Smooth muscle cell of the pulmonary artery (primary cell): Measurements from ENCODE around the gene IGFLR1. TPM values are rescaled to one million over a fixed set of nuclear protein-coding genes. Genes with fewer than 3 reads are reported as not detected.

Experiments used
- total RNA-seq: library from RNA; depleted of rRNA; stranded (reverse); fragments of >200 nt; gene quantifications from 2 replicates; pipeline ENCODE4 v1.2.3, GENCODE V29; 2014

The IGFLR1 gene, protein sequence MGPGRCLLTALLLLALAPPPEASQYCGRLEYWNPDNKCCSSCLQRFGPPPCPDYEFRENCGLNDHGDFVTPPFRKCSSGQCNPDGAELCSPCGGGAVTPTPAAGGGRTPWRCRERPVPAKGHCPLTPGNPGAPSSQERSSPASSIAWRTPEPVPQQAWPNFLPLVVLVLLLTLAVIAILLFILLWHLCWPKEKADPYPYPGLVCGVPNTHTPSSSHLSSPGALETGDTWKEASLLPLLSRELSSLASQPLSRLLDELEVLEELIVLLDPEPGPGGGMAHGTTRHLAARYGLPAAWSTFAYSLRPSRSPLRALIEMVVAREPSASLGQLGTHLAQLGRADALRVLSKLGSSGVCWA
- 0.73 and 0.85 TPM in 2 replicates for total RNA-seq

DNA sequence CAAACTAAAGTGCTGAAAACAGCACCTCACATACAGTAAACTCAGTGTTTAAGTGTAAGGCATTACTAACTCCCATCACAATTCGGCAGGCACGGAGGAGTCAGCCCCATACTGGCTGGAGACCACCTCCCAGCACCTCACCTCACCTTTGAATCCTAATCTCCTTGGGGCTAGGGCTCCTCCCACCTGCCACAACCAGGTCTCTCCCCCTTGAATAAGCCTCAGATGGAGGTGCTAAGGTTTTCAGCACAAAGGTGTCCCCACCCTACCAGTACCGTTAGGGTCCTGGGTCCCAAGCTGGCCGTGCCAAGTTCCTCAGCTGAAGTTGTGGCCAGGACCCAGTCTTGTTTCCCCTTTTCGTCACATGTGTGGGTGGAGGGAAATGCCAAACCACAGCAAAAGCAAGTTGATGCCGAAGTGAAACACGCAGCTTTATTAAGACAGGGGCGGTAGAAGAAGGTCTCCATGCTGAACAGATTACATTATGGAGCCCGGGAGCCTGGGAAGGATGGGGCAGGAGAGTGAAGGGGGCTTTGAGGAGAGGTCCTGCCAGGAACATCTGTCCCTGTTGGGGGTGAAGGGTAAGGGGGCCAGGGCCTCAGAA, at the start of gene IGFLR1:
IGFLR1 (minus strand) TSS at position 332 of the 604 bp plus-strand sequence. CDS start 1,272 bp downstream, outside the sequence.

DNA sequence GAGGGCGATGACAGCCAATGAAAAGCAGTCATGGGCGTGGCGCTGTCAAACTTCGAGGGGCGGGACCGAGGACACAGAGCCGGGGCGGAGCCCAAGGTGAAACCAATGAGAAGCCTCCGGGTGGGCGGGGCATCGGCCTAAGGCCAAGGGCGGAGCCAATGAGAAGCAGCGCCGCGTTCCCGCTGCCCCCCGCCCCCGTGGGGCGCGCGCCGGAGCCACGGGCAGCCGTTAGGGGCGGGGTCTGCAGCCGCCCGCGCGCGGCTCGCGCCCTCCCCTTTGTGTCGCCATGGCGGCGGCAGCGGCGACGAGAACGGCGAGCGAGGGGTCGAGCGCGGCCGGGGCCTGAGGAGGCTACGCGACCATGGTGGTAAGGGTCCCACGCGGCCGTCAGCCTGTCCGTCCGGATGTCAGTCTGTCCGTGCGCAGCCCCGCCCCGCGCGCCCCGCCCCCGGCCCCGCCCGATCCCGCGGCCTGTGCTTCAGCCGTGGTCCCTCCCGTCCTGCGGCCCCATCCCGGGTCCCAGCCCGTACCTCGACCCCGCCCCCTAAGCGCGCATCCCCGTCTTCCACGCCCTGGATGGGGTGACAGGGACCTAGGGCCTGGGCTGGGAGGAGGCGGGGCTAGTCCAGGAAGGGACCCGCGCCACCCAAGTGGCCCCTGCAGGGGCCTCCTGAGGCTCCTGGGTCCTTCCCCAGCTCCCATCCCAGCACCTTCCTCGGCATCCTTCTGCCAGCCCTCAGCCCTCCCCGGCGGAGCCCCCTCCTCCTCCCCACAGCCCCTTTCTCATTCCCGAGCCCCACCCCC, 33.2 kb upstream of the IGFLR1 start, which contains the start of gene ARHGAP33:
ARHGAP33 (plus strand) TSS at position 267 of the 804 bp plus-strand sequence; CDS start at position 362, 95 bp downstream.

DNA sequence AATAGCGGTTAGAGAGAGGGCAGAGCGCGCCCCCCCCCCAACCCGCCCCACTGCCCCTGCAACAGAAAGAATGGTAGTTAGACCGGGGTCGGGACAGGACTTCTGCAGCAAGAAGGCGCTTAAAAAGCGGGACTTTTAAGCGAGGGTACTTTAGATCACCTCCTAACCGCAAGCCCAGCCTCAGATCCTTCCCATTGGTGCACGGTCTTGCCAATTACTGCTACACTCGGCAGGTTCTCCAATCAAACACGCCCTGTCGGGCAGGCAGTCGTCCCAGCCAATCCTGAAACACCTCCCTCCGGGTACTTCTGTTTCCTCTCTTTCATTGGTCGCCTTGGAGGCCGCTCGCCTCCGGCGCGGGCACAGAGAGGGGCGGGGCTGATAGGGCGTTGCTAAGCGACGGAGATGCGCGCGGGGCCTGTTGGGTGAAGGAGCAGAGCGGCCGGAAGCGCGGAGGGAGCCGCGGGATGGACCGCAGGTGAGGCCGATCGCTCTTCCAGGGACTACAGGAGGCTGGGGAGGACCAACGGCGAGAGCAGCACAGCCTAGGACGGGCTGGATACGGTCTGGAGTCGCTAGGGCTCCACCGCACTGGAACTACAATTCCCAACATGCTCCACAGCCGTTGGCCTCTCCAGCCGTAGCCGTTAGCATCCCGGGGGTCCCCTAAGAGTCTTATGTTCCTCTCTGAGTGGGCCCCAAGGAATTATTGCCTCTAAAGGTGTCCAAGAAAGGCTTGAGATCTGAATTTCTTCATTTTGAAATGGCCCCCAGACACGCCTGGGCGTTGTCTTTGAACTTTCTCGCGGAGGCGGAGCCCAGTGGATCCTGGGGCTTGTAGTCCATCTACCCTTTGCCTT, 15.7 kb upstream of the IGFLR1 start, which contains the start of gene PROSER3:
PROSER3 (plus strand) TSS at position 428 of the 860 bp plus-strand sequence; CDS start at position 468, 40 bp downstream.

DNA sequence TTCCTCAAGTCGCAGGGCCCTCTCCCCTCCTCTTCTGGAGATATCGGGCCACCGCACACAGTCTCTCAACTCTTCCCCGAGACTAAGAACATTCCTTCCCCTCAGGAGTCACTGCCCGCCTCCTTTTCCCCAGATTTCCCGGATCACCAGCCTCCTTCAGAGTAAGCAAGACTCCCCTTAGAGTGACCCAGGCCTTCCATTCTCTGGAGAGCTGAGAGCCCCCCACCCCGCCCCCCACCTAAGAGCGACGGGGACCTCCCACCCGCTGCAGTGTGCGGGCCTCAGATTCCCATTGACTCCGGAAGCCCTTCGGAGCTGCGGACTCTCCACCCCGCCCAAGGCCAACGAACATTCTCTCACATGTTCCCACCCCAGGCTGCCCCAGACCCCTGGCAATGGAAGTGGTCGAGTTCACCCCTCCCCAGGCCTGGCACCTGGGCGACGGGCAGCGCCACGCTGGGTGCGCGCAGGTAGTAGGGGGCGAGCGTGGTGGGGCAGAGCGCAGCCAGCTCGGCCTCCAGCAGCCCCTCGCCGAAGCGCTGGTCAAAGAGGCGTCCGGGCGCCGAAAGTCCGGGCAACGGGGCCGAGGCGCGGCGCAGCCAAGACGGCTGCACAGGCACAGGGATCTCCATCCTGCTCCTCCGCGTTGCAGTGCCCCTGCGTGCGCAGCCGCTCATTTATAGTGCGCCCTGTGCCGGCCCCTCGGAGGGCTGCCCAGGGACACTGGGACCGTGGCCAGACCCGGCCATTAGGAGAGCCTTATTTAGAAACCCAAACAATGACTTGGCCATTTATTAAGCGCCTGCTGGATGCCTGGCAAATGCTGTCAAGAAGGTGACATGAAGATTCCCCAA, 14.4 kb upstream of the IGFLR1 start, which contains the start of gene HSPB6:
HSPB6 (minus strand) TSS at position 653 of the 854 bp plus-strand sequence; CDS start at position 632, 21 bp downstream.

DNA sequence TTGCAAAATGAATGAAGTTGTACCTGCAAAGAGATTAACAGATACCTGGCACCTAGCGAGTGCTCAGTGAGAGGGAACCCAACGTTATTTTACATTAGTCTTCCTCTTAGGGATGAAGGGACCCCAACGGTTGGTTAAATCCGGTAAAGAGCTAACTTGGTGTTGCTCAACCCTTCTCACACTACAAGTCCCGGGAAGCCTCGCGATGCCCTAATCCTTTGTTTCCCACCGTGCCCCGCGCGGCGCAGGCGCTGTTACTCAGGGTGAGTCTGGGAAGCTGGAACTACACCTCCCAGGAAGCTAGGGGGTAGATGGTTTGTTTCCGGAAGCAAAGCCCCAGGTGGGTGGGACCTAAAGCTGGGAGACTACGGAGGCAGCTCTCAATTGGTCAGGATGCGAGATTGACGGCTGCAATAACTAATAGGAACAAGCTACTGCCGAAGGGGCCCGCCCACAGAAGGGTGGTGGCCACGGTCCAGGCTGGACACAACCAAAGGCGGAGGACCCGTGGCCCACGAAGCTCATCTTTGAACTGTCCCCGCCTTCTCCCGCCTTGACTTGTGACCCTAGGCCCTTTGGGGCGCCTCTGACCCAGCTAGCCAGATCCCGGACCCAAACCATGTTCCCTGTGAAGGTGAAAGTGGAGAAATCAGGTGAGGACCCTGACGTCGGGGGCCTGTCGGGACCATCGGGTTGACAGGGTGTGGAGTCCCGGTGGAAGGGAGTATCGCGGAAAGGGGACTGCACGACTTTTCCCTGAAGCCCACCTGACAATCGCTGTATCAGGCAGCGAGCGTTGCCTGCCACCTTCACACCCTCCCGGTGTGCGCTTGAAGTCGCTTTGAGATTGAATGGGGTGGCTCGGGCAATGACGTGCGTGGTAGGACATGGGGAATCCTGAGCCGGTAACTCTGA, 6.1 kb upstream of the IGFLR1 start, which contains the start of gene LIN37:
LIN37 (plus strand) TSS at position 471 of the 915 bp plus-strand sequence; CDS start at position 620, 149 bp downstream.

DNA sequence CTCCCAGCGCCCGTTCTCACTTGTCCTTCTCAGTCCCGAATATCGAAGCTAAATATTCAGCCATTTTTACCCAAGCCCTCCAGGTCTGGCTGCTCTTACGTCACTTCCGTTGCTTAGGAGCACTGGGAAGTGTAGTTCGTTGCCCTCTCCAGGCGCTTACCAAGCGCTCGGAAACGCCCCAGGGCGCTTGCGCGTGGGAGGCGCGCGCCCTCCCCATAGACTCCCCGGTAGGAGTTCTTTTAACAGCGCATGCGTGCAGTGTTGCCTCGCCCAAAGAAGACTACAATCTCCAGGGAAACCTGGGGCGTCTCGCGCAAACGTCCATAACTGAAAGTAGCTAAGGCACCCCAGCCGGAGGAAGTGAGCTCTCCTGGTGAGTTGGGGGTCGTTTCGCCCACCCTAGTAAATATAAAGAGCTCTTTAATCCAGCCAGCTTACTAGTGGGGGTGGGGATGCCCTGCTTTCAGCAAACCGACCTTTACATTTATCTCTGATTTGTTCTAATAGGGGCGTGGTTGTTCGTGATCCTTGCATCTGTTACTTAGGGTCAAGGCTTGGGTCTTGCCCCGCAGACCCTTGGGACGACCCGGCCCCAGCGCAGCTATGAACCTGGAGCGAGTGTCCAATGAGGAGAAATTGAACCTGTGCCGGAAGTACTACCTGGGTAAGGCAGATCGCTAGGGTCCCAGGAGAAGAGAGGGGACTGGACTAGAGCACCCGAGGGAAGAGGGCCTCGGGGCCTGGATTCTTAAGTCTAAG, 3.3 kb upstream of the IGFLR1 start, which contains the start of the genes PSENEN and U2AF1L4:
PSENEN (plus strand) TSS at position 324 of the 759 bp plus-strand sequence; CDS start at position 604, 280 bp downstream.
U2AF1L4 (minus strand) TSS at position 91 of the 759 bp plus-strand sequence; CDS start at position 64, 27 bp downstream.

DNA sequence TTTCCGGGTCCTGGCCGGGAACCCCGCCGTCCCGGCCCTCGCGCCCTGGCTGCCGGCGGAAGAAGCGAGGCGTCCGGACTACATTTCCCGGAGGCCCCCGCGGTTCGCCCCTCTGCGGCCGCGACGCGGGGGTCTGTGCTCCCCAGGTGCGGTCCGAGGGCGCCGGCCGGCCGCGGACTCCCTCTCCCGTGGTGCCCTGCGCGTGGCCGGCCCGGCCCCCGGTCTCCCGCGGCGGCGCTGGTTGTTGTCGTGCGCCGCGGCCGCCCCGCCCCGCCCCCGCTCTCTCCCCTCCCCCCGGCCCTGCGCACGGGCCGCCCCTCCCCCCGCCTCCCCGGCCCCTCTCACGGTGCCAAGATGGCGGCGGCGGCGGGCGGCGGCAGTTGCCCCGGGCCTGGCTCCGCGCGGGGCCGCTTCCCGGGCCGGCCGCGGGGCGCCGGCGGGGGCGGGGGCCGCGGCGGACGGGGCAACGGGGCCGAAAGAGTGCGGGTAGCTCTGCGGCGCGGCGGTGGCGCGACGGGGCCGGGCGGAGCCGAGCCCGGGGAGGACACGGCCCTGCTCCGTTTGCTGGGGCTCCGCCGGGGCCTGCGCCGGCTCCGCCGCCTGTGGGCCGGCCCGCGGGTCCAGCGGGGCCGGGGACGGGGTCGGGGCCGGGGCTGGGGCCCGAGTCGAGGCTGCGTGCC, 24.4 kb downstream of the IGFLR1 start, which contains the start of gene KMT2B:
KMT2B (plus strand) TSS at position 339 of the 680 bp plus-strand sequence; CDS start at position 355, 16 bp downstream.

DNA sequence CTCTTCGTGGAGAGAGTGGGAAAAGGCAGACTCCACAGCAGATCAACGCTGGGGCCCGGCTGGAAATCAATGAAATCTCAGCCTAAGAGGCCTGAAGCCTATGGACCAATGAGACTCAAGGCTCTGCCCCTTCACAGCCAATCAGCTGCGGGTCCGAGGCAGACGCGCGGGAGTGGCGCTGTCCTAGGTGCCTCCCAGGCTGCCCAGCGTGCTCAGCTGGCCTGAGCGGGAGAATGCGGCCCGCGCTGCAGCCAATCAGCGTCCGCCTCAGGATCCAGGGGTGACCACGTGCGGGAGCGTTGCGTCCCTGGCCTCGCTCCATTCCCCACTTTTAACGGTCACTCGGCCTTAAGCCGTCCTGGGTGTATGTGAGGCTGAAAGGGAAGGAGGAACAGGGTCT, 38.0 kb downstream of the IGFLR1 start, which contains the start of gene ZBTB32:
ZBTB32 (plus strand) TSS at position 341 of the 400 bp plus-strand sequence. CDS start 10,069 bp downstream, outside the sequence.

Other genes starting within 250 kb of the IGFLR1 start
- 2.1 and 3.6 TPM in 2 replicates for gene DMKN, start 228.8 kb downstream of the IGFLR1 start, total RNA-seq
- gene SBSN, start 214.1 kb downstream of the IGFLR1 start, total RNA-seq, result 4.5 and 6.7 TPM in 2 replicates
- not detected in 2 replicates for gene GAPDHS, start 209.0 kb downstream of the IGFLR1 start, total RNA-seq
- 73.0 and 101 TPM in 2 replicates for gene TMEM147, start 196.8 kb downstream of the IGFLR1 start, total RNA-seq
- not detected in 2 replicates for gene ATP4A, start 178.8 kb downstream of the IGFLR1 start, total RNA-seq
- gene PMIS2, start 156.3 kb downstream of the IGFLR1 start, total RNA-seq, result not detected in 2 replicates
- 5.6 and 7.4 TPM in 2 replicates for gene HAUS5, start 129.7 kb downstream of the IGFLR1 start, total RNA-seq
- 33.4 and 35.7 TPM in 2 replicates for gene RBM42, start 113.4 kb downstream of the IGFLR1 start, total RNA-seq
- gene ETV2, start 100.7 kb downstream of the IGFLR1 start, total RNA-seq, result 0.13 TPM in 1 of 2 replicates, not detected in the other
- 188 and 222 TPM in 2 replicates for gene COX6B1, start 94.1 kb downstream of the IGFLR1 start, total RNA-seq
- 0.10 and 0.13 TPM in 2 replicates for gene UPK1A, start 75.9 kb downstream of the IGFLR1 start, total RNA-seq
- gene ZBTB32, start 37.9 kb downstream of the IGFLR1 start, total RNA-seq, result not detected in 2 replicates
- gene KMT2B, start 24.4 kb downstream of the IGFLR1 start, total RNA-seq, result 10.3 and 15.1 TPM in 2 replicates
- gene U2AF1L4, start 3.0 kb upstream of the IGFLR1 start, total RNA-seq, result 6.1 and 8.9 TPM in 2 replicates
- gene PSENEN, start 3.2 kb upstream of the IGFLR1 start, total RNA-seq, result 12.4 and 17.2 TPM in 2 replicates
- gene LIN37, start 6.1 kb upstream of the IGFLR1 start, total RNA-seq, result 9.0 and 10.0 TPM in 2 replicates
- gene HSPB6, start 14.6 kb upstream of the IGFLR1 start, total RNA-seq, result 106 and 161 TPM in 2 replicates
- gene PROSER3, start 15.7 kb upstream of the IGFLR1 start, total RNA-seq, result 5.4 and 6.3 TPM in 2 replicates
- gene ARHGAP33, start 33.1 kb upstream of the IGFLR1 start, total RNA-seq, result 3.1 and 5.5 TPM in 2 replicates
- gene PRODH2, start 70.4 kb upstream of the IGFLR1 start, total RNA-seq, result not detected in 2 replicates
- not detected in 2 replicates for gene NPHS1, start 110.1 kb upstream of the IGFLR1 start, total RNA-seq
- gene KIRREL2, start 114.5 kb upstream of the IGFLR1 start, total RNA-seq, result not detected in 2 replicates
- 23.2 and 28.9 TPM in 2 replicates for gene APLP1, start 126.1 kb upstream of the IGFLR1 start, total RNA-seq
- gene NFKBID, start 158.1 kb upstream of the IGFLR1 start, total RNA-seq, result 2.5 and 5.2 TPM in 2 replicates
- 0.46 and 1.2 TPM in 2 replicates for gene HCST, start 160.1 kb upstream of the IGFLR1 start, total RNA-seq
- not detected in 2 replicates for gene TYROBP, start 165.8 kb upstream of the IGFLR1 start, total RNA-seq
- gene LRFN3, start 193.9 kb upstream of the IGFLR1 start, total RNA-seq, result 5.1 and 7.1 TPM in 2 replicates